ENCODE data around the gene RAP2A. TPM values are rescaled to one million over a fixed set of nuclear protein-coding genes. Genes with fewer than 3 reads are reported as not detected.

RAP2A gene
- total RNA-seq, 4 donors from 2014 or later, result 10.6 to 16.0 (median 12.7) TPM

- H3K36me3 ChIP-seq, result no peaks in the 10 kb centered on the region
- H3K27ac ChIP-seq, result peak overlapping the region; percentile 100
- peak overlapping the region; percentile 87 for H3K4me3 ChIP-seq
- H3K27me3 ChIP-seq, result no peaks in the 10 kb centered on the region
- no peaks in the 10 kb centered on the region for H3K9me3 ChIP-seq
- peak; percentile 82 to 83 for DNase-seq (ENCODE audit: low spot score in 2 of 2)
- H3K4me1 ChIP-seq, result peaks cover 38% of the 10 kb centered on the region
- under 1% methylated on average over 17 of the region's 60 CpGs for WGBS
- TF ChIP-seq CTCF (IDR thresholded peaks at IDR 0.05), result no peak
- no peak for TF ChIP-seq POLR2AphosphoS5 (IDR thresholded peaks at IDR 0.05)
- no peak for TF ChIP-seq POLR2A (IDR thresholded peaks at IDR 0.05)
- no peak for TF ChIP-seq EP300 (IDR thresholded peaks at IDR 0.05)
These were observed 630 bp downstream of the RAP2A start for GRCh38 chr13:97434397-97435201.

GRCh38 chr13:97435323-97435722 is 1.4 kb downstream of the RAP2A start:
- H3K27me3 ChIP-seq, result no peaks in the 10 kb centered on the region
- no peaks in the 10 kb centered on the region for H3K36me3 ChIP-seq
- H3K4me1 ChIP-seq, result peaks cover 38% of the 10 kb centered on the region
- TF ChIP-seq POLR2AphosphoS5 (IDR thresholded peaks at IDR 0.05) (no peak), CTCF (IDR thresholded peaks at IDR 0.05) (no peak), POLR2A (IDR thresholded peaks at IDR 0.05) (no peak), EP300 (IDR thresholded peaks at IDR 0.05) (no peak)
- 21% methylated on average over 3 of the region's 3 CpGs for WGBS
- H3K27ac ChIP-seq, result no peak overlapping the region
- no peaks in the 10 kb centered on the region for H3K9me3 ChIP-seq
- peak overlapping the region; percentile 87 for H3K4me3 ChIP-seq
- DNase-seq (ENCODE audit: low spot score in 2 of 2), result no peak

- H3K27me3 ChIP-seq, result no peaks in the 10 kb centered on the region
- H3K9me3 ChIP-seq, result no peaks in the 10 kb centered on the region
- no peaks in the 10 kb centered on the region for H3K36me3 ChIP-seq
- H3K27ac ChIP-seq, result no peak overlapping the region
- H3K4me1 ChIP-seq, result peaks cover 38% of the 10 kb centered on the region
- H3K4me3 ChIP-seq, result peak overlapping the region; percentile 87
- 21% methylated on average over 5 of the region's 5 CpGs for WGBS
- no peak for DNase-seq (ENCODE audit: low spot score in 2 of 2)
- TF ChIP-seq POLR2A (IDR thresholded peaks at IDR 0.05) (no peak), EP300 (IDR thresholded peaks at IDR 0.05) (no peak), CTCF (IDR thresholded peaks at IDR 0.05) (no peak), POLR2AphosphoS5 (IDR thresholded peaks at IDR 0.05) (no peak)
These were observed 1.8 kb downstream of the RAP2A start for GRCh38 chr13:97435794-97436193.

- H3K4me1 ChIP-seq, result peaks cover 38% of the 10 kb centered on the region
- WGBS, result 81% methylated on average over 2 of the region's 2 CpGs
- TF ChIP-seq POLR2AphosphoS5 (IDR thresholded peaks at IDR 0.05) (no peak), POLR2A (IDR thresholded peaks at IDR 0.05) (no peak), CTCF (IDR thresholded peaks at IDR 0.05) (no peak), EP300 (IDR thresholded peaks at IDR 0.05) (no peak)
- no peaks in the 10 kb centered on the region for H3K9me3 ChIP-seq
- H3K27ac ChIP-seq, result no peak overlapping the region
- no peaks in the 10 kb centered on the region for H3K27me3 ChIP-seq
- no peaks in the 10 kb centered on the region for H3K36me3 ChIP-seq
- no peak for DNase-seq (ENCODE audit: low spot score in 2 of 2)
- H3K4me3 ChIP-seq, result peak overlapping the region; percentile 87
These were observed 2.9 kb downstream of the RAP2A start for GRCh38 chr13:97436845-97437244.

- Histone ChIP-seq H3K36me3 (no peaks in the 10 kb centered on the region), H3K4me1 (peaks cover 32% of the 10 kb centered on the region), H3K27me3 (no peaks in the 10 kb centered on the region), H3K9me3 (no peaks in the 10 kb centered on the region), H3K27ac (no peak overlapping the region), H3K4me3 (no peak overlapping the region)
- 83% methylated on average over 2 of the region's 2 CpGs for WGBS
- no peak for DNase-seq (ENCODE audit: low spot score in 2 of 2)
- no peak for TF ChIP-seq EP300 (IDR thresholded peaks at IDR 0.05)
- no peak for TF ChIP-seq POLR2AphosphoS5 (IDR thresholded peaks at IDR 0.05)
- TF ChIP-seq POLR2A (IDR thresholded peaks at IDR 0.05), result no peak
- TF ChIP-seq CTCF (IDR thresholded peaks at IDR 0.05), result no peak
These were observed 3.8 kb downstream of the RAP2A start for GRCh38 chr13:97437729-97438128.

All from suprapubic skin (tissue), 4 donors.